ENCODE measurements around the gene DCHS2. TPM values are rescaled to one million over a fixed set of nuclear protein-coding genes. Genes with fewer than 3 reads are reported as not detected.

DCHS2 gene
- total and polyA plus RNA-seq, 10 of the 15 experiments (the other 5 are each of a cell fraction or from before 2014, with no cell fraction given) = 0.01 to 0.31 (median 0.06) TPM; not detected in 3

DNA sequence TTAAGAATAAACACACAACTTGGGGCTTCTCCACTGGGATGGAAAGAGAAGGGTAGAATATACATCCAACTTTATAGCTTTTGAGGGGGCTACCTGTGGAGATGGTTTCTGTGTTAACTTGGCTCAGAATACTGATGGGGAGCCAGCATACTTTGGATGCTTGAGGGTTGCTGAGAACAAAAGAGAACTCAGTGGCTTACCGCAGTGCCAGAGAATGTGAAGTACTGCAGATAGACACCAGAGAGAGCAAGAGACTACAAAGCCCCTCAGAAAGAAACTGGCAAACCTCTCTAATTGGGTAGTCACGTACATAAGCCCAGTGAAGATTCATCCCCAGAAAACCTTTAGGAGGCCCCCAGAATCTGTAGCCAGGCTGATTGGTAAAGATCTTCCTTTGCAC, 214.4 kb downstream of the DCHS2 start:
- intact Hi-C loops (cut with micrococcal nuclease; ENCODE audit: unreplicated experiment) = no loop called here

GRCh38 chr4:154276496-154276895, 215.1 kb downstream of the DCHS2 start:
- SMC1A ChIA-PET (ENCODE audit: uncharacterized antibody, unreplicated experiment) = no interaction called here
- Histone ChIP-seq H3K9ac (ENCODE audit: control insufficient read depth, insufficient read depth, low read length) (no peak overlapping the region), H3K27me3 (replicated peaks in 1 of 2; ENCODE audit: control insufficient read depth in 2 of 2, insufficient read depth in 2 of 2, low read length in 1 of 2) (no peaks in the 10 kb centered on the region), H2AFZ (ENCODE audit: control insufficient read depth, low read depth, low read length) (no peak overlapping the region), H3K27ac (ENCODE audit: control insufficient read depth, insufficient read depth) (no peak overlapping the region), H4K20me1 (ENCODE audit: control insufficient read depth, insufficient read depth) (no peaks in the 10 kb centered on the region), H3K4me3 (no peak overlapping the region), H3K4me2 (ENCODE audit: control insufficient read depth, insufficient read depth) (no peak overlapping the region), H3K36me3 (ENCODE audit: control insufficient read depth in 2 of 2, insufficient read depth in 2 of 2, low read length in 1 of 2) (no peaks in the 10 kb centered on the region), H3K4me1 (ENCODE audit: control insufficient read depth, insufficient read depth, low read length) (no peaks in the 10 kb centered on the region), H3K79me2 (ENCODE audit: control insufficient read depth, insufficient read depth, low read length) (no peaks in the 10 kb centered on the region), H3K9me3 (replicated peaks; ENCODE audit: control insufficient read depth, insufficient read depth, low read length) (no peaks in the 10 kb centered on the region)
- POLR2A ChIA-PET = no interaction called here
- RAD21 ChIA-PET (ENCODE audit: unreplicated experiment) = no interaction called here
- ATAC-seq (no peak), FAIRE-seq (no peak), DNase-seq (ENCODE audit: low read depth, low spot score) (no peak)
- in situ Hi-C loops (cut with MboI) = no loop called here
- intact Hi-C loops (cut with micrococcal nuclease; ENCODE audit: unreplicated experiment) = no loop called here
- CTCF ChIA-PET = no interaction called here
- TF ChIP-seq YBX1 (IDR thresholded peaks at IDR 0.05) (no peak), SPI1 (IDR thresholded peaks at IDR 0.05; ENCODE audit: borderline replicate concordance, insufficient read depth, low read depth, low read length) (no peak), ETV6 (conservative IDR thresholded peaks at IDR 0.05 in 1 of 2, IDR thresholded peaks at IDR 0.05 in 1 of 2; ENCODE audit: borderline replicate concordance in 1 of 2, low read depth in 1 of 2) (no peak), RB1 (IDR thresholded peaks at IDR 0.05; ENCODE audit: borderline replicate concordance) (no peak), MYC (IDR thresholded peaks at IDR 0.05; ENCODE audit: insufficient read depth, insufficient read length, insufficient replicate concordance, low read length, severe bottlenecking) (no peak), TCF12 (IDR thresholded peaks at IDR 0.05; ENCODE audit: low read depth, low read length) (no peak)
- TF ChIP-seq, protein P1, sequence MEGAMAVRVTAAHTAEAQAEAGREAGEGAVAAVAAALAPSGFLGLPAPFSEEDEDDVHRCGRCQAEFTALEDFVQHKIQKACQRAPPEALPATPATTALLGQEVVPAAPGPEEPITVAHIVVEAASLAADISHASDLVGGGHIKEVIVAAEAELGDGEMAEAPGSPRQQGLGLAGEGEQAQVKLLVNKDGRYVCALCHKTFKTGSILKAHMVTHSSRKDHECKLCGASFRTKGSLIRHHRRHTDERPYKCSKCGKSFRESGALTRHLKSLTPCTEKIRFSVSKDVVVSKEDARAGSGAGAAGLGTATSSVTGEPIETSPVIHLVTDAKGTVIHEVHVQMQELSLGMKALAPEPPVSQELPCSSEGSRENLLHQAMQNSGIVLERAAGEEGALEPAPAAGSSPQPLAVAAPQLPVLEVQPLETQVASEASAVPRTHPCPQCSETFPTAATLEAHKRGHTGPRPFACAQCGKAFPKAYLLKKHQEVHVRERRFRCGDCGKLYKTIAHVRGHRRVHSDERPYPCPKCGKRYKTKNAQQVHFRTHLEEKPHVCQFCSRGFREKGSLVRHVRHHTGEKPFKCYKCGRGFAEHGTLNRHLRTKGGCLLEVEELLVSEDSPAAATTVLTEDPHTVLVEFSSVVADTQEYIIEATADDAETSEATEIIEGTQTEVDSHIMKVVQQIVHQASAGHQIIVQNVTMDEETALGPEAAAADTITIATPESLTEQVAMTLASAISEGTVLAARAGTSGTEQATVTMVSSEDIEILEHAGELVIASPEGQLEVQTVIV (IDR thresholded peaks at IDR 0.05; ENCODE audit: borderline replicate concordance, partially characterized antibody) = no peak
- TF ChIP-seq, protein P2, sequence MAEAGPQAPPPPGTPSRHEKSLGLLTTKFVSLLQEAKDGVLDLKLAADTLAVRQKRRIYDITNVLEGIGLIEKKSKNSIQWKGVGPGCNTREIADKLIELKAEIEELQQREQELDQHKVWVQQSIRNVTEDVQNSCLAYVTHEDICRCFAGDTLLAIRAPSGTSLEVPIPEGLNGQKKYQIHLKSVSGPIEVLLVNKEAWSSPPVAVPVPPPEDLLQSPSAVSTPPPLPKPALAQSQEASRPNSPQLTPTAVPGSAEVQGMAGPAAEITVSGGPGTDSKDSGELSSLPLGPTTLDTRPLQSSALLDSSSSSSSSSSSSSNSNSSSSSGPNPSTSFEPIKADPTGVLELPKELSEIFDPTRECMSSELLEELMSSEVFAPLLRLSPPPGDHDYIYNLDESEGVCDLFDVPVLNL (IDR thresholded peaks at IDR 0.05; ENCODE audit: low read depth, low read length) = no peak
- WGBS (ENCODE audit: insufficient coverage, insufficient replicate concordance, low lambda C conversion rate, missing lambda C conversion rate) = 0% methylated on average over 1 of the region's 1 CpG
- BruUV-seq (replicated peaks) = no TSS peak

More for the DNA sequence above, 214.4 kb downstream of the DCHS2 start:
- no peak overlapping the region for H2AFZ ChIP-seq (ENCODE audit: control insufficient read depth, low read depth, low read length)
- no peaks in the 10 kb centered on the region for H3K36me3 ChIP-seq (ENCODE audit: control insufficient read depth in 2 of 2, insufficient read depth in 2 of 2, low read length in 1 of 2)
- H3K79me2 ChIP-seq (ENCODE audit: control insufficient read depth, insufficient read depth, low read length) = no peaks in the 10 kb centered on the region
- BruUV-seq (replicated peaks) = no TSS peak
- no peaks in the 10 kb centered on the region for H4K20me1 ChIP-seq (ENCODE audit: control insufficient read depth, insufficient read depth)
- POLR2A ChIA-PET = no interaction called here
- TF ChIP-seq JUND (IDR thresholded peaks at IDR 0.05; ENCODE audit: low read depth, low read length) (no peak), PML (IDR thresholded peaks at IDR 0.05; ENCODE audit: low read length) (no peak), KDM1A (IDR thresholded peaks at IDR 0.05; ENCODE audit: borderline replicate concordance) (no peak), PAX8 (IDR thresholded peaks at IDR 0.05) (no peak), SMAD1 (IDR thresholded peaks at IDR 0.05; ENCODE audit: low read depth, partially characterized antibody) (no peak)
- 24% methylated on average over 2 of the region's 2 CpGs for WGBS (ENCODE audit: insufficient coverage, insufficient replicate concordance, low lambda C conversion rate, missing lambda C conversion rate)
- CTCF ChIA-PET = no interaction called here
- H3K27me3 ChIP-seq (replicated peaks in 1 of 2; ENCODE audit: control insufficient read depth in 2 of 2, insufficient read depth in 2 of 2, low read length in 1 of 2) = no peaks in the 10 kb centered on the region
- RAD21 ChIA-PET (ENCODE audit: unreplicated experiment) = no interaction called here
- no peak overlapping the region for H3K9ac ChIP-seq (ENCODE audit: control insufficient read depth, insufficient read depth, low read length)
- no peaks in the 10 kb centered on the region for H3K4me1 ChIP-seq (ENCODE audit: control insufficient read depth, insufficient read depth, low read length)
- SMC1A ChIA-PET (ENCODE audit: uncharacterized antibody, unreplicated experiment) = no interaction called here
- no peak for ATAC-seq
- DNase-seq (ENCODE audit: low read depth, low spot score) = no peak
- H3K9me3 ChIP-seq (replicated peaks; ENCODE audit: control insufficient read depth, insufficient read depth, low read length) = no peaks in the 10 kb centered on the region
- H3K4me3 ChIP-seq = no peak overlapping the region
- no peak for FAIRE-seq
- no peak overlapping the region for H3K4me2 ChIP-seq (ENCODE audit: control insufficient read depth, insufficient read depth)
- in situ Hi-C loops (cut with MboI) = no loop called here
- H3K27ac ChIP-seq (ENCODE audit: control insufficient read depth, insufficient read depth) = no peak overlapping the region

Measured in GM12878 (cell line).